ENCODE measurements around the gene IL13RA2. TPM values are rescaled to one million over a fixed set of nuclear protein-coding genes. Genes with fewer than 3 reads are reported as not detected.

The IL13RA2 gene, protein sequence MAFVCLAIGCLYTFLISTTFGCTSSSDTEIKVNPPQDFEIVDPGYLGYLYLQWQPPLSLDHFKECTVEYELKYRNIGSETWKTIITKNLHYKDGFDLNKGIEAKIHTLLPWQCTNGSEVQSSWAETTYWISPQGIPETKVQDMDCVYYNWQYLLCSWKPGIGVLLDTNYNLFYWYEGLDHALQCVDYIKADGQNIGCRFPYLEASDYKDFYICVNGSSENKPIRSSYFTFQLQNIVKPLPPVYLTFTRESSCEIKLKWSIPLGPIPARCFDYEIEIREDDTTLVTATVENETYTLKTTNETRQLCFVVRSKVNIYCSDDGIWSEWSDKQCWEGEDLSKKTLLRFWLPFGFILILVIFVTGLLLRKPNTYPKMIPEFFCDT
- not detected for total RNA-seq
- polyA plus RNA-seq = under 1 TPM in 2 of 3 donors, not detected in 1; 0.03 to 0.09 TPM
- long read RNA-seq, donor 1 = 0 reads
- long read RNA-seq, donor 2 = 0 reads

DNA sequence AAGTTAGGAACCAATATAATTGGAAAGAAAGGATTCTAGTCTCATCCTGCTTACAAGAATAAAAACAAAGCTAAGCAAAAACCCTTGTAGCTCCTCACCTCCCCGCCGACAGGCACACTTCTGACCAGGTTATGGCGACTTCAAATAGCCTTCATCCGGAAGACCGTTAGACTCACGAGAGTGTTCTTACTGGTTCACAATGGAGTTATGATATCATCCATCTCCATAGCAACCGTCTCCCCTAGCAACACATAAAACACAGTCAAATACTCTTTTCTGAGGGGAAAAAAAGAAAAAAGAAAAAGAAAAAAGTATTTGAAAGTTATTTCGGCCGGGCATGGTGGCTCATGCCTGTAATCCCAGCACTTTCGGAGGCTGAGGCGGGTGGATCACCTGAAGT is at the start of gene IL13RA2:
Gene IL13RA2, minus strand, starts transcription at position 162 of the 400 bp plus-strand sequence. CDS start 347 bp downstream, outside the sequence.
- Histone ChIP-seq H3K27me3 (ENCODE audit: insufficient read depth in 3 of 3, low read length in 2 of 3) (peaks cover 0 to 12% (median 0%) of the 10 kb centered on the region in 3 donors), H3K4me1 (no peaks in the 10 kb centered on the region), H3K4me3 (no peak within 1 kb of the TSS), H3K36me3 (ENCODE audit: insufficient read depth in 1 of 2, low read depth in 1 of 2) (no peaks in the 10 kb centered on the region), H3K9me3 (no peaks in the 10 kb centered on the region), H3K27ac (no peak within 1 kb of the TSS)
- no peak for TF ChIP-seq CTCF (IDR thresholded peaks at IDR 0.05)
- DNase-seq (no peak), ATAC-seq (no peak)
- intact Hi-C loops (cut with DNase I) = no loop called here
- 70 to 84% (median 80%) methylated on average over 10 to 11 of the region's 11 CpGs for WGBS, 3 donors

- intact Hi-C loops (cut with DNase I) = loop anchor here in 1 of 2 donors (5.0 kb wide), 1 partner anchor 72 kb away; no protein-coding TSS in a partner anchor
- Histone ChIP-seq H3K4me3 (no peak overlapping the region), H3K9me3 (peaks cover 10% of the 10 kb centered on the region), H3K27ac (no peak overlapping the region), H3K36me3 (ENCODE audit: insufficient read depth in 1 of 2, low read depth in 1 of 2) (no peaks in the 10 kb centered on the region), H3K4me1 (no peaks in the 10 kb centered on the region), H3K27me3 (ENCODE audit: insufficient read depth in 3 of 3, low read length in 2 of 3) (no peaks in the 10 kb centered on the region)
- no peak for TF ChIP-seq CTCF (IDR thresholded peaks at IDR 0.05)
- ATAC-seq = no peak
- no peak for DNase-seq
Measured at GRCh38 chrX:115065304-115065703, 47.9 kb upstream of the IL13RA2 start.

DNA sequence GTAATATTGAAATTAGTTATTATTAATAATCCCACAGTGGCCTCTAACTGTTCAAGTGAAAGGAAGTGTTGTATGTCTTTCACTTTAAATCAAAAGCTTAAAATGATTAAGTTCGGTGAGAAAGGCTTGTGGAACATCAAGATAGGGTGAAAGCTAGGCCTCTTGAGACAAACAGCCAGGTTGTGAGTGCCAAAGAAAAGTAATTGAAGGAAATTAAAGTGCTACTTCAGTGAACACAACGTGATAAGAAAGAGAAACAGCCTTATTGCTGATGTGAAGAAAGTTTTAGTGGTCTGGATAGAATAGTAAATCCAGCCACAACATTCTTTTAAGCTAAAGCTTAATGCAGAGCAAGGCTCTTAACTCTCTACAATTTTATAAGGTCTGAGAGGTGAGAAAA is 42.6 kb upstream of the IL13RA2 start:
- no peak for DNase-seq
- WGBS, 3 donors = 12 to 27% (median 23%) methylated on average over 2 of the region's 2 CpGs
- no peaks in the 10 kb centered on the region for H3K36me3 ChIP-seq (ENCODE audit: insufficient read depth in 1 of 2, low read depth in 1 of 2)
- H3K4me1 ChIP-seq = no peaks in the 10 kb centered on the region
- no peak overlapping the region for H3K27ac ChIP-seq
- peaks cover 10% of the 10 kb centered on the region for H3K9me3 ChIP-seq
- TF ChIP-seq CTCF (IDR thresholded peaks at IDR 0.05) = no peak
- no peak for ATAC-seq
- intact Hi-C loops (cut with DNase I) = no loop called here
- no peak overlapping the region for H3K4me3 ChIP-seq
- H3K27me3 ChIP-seq (ENCODE audit: insufficient read depth in 3 of 3, low read length in 2 of 3) = peaks cover 0 to 4% (median 0%) of the 10 kb centered on the region in 3 donors

- peaks cover 0 to 4% (median 0%) of the 10 kb centered on the region in 3 donors for H3K27me3 ChIP-seq (ENCODE audit: insufficient read depth in 3 of 3, low read length in 2 of 3)
- 18 to 38% (median 21%) methylated on average over 3 of the region's 3 CpGs for WGBS, 3 donors
- ATAC-seq = peak in 1 of 4 donors; percentile 15
- no peak overlapping the region for H3K27ac ChIP-seq
- no peak overlapping the region for H3K4me3 ChIP-seq
- no peak for TF ChIP-seq CTCF (IDR thresholded peaks at IDR 0.05)
- no peaks in the 10 kb centered on the region for H3K4me1 ChIP-seq
- peaks cover 10% of the 10 kb centered on the region for H3K9me3 ChIP-seq
- no peak for DNase-seq
- no peaks in the 10 kb centered on the region for H3K36me3 ChIP-seq (ENCODE audit: insufficient read depth in 1 of 2, low read depth in 1 of 2)
- intact Hi-C loops (cut with DNase I) = no loop called here
Measured at GRCh38 chrX:115058276-115058675, 40.9 kb upstream of the IL13RA2 start.
